Urinary bladder (tissue), 4 donors: ENCODE results near the gene PGAP6. TPM values are rescaled to one million over a fixed set of nuclear protein-coding genes. Genes with fewer than 3 reads are reported as not detected.
"Not testable (repeated sequence)": the region's sequence is repeated elsewhere in the genome, so short reads cannot be mapped to it uniquely, and the experiment has no call there.

Source experiments
- DNase-seq: peaks from one replicate; pipeline ENCODE4 v3.0.0-alpha.2; 2015; ENCODE audit errors: extremely low spot score
- H3K27ac ChIP-seq: one replicate; pipeline ENCODE4 v1.5.1; 2013; ENCODE audit warnings: low read depth, mild to moderate bottlenecking, moderate library complexity
- H3K36me3 ChIP-seq: one replicate; pipeline ENCODE4 v1.6.1; 2013; ENCODE audit warnings: mild to moderate bottlenecking, moderate library complexity; ENCODE audit not compliant: insufficient read depth
- H3K4me1 ChIP-seq: one replicate; pipeline ENCODE4 v1.6.1; 2013; ENCODE audit warnings: mild to moderate bottlenecking, moderate library complexity; ENCODE audit not compliant: insufficient read depth
- H3K4me3 ChIP-seq: one replicate; pipeline ENCODE4 v1.5.1; 2013; ENCODE audit warnings: low read depth, low read length
- WGBS: extraction: QIAGEN DNeasy Blood & Tissue Kit; methylation state at CpG from one replicate; pipeline ENCODE4 v1.1.7; 2013; 5-methylcytosine and 5-hydroxymethylcytosine counted together
- polyA plus RNA-seq: library from polyadenylated mRNA; stranded (reverse); fragments of 200-250 nt; gene quantifications from one replicate; pipeline ENCODE4 v1.2.3, GENCODE V29; 2013
- total RNA-seq: library from RNA; depleted of rRNA; stranded (reverse); fragments of >200 nt; gene quantifications from one replicate; pipeline ENCODE4 v1.2.3, GENCODE V29; 2014
- donor health status: healthy with polysubstance abuse.
- donor health status: healthy.

PGAP6 gene
- total and polyA plus RNA-seq, 2 donors: 15.9 to 53.8 TPM

- no peak for DNase-seq
- Histone ChIP-seq H3K4me1 (no peaks in the 10 kb centered on the region), H3K36me3 (no peaks in the 10 kb centered on the region), H3K27ac (no peak overlapping the region), H3K4me3 (no peak overlapping the region)
- 84% methylated on average over 10 of the region's 10 CpGs for WGBS
Measured at GRCh38 chr16:337437-337836, 44.3 kb downstream of the PGAP6 start.

DNA sequence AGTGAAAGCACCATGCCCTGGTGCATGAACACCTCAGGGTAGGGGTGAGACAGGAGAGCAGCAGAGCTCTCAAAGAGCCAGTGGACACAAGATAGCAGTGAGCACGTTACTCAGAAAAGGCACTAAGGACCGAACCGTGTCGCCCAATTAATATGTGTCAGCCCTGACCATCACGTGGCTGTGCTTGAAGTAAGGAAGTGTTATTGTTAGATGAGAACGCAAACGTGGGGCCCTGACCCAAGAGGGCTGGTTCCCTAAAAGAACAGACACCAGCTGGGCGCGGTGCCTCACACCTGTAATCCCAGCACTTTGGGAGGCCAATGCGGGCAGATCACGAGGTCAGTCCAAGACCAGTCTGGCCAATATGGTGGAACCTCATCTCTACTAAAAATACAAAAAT lies 45.5 kb downstream of the PGAP6 start:
- Histone ChIP-seq H3K36me3 (no peaks in the 10 kb centered on the region), H3K27ac (no peak overlapping the region), H3K4me1 (no peaks in the 10 kb centered on the region), H3K4me3 (no peak overlapping the region)
- 94% methylated on average over 11 of the region's 11 CpGs for WGBS
- DNase-seq: no peak

DNA sequence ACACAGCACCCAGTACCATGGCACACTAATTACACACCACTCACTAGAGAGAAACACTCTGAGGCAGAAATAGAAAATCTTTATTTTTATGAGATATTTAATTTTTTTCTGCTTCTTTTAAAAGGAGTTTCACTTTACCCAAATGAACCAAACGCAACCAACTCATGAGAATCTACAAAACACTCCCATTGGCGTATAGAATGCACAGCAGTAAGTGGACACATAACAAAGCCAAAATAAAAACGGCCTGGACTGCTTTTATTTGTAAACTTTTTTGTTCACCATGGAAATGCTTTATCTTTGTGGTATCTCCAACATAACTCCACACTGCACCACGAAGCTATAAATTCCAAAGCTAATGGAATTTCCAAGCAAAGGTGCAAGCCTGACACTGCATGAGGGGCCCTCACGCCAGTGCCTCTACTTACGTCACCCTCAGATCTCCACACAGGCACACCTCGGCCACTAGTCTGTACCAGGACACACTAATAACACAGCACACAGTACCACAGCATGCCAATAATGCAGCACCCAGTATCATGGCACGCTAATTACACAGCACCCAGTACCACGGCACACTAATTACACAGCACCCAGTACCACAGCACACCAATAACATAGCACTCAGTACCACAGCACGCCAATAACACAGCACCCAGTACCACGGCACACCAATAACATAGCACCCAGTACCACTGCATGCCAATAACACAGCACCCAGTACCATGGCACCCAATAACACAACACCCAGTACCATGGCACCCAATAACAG lies 46.7 kb downstream of the PGAP6 start:
- not testable (repeated sequence) for H3K27ac ChIP-seq, H3K36me3 ChIP-seq, H3K4me1 ChIP-seq, DNase-seq, H3K4me3 ChIP-seq
- WGBS: 72% methylated on average over 11 of the region's 11 CpGs

DNA sequence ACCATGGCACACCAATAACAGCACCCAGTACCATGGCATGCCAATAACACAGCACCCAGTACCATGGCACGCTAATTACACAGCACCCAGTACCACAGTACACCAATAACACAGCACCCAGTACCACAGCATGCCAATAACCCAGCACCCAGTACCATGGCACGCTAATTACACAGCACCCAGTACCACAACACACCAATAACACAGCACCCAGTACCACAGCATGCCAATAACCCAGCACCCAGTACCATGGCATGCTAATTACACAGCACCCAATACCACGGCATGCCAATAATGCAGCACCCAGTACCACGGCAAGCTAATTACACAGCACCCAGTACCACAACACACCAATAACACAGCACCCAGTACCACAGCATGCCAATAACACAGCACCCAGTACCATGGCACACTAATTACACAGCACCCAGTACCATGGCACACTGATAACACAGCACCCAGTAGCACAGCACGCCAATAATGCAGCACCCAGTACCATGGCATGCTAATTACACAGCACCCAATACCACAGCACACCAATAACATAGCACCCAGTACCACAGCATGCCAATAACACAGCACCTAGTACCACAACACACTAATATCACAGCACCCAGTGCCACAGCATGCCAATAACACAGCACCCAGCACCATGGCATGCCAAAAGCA lies 47.5 kb downstream of the PGAP6 start:
- not testable (repeated sequence) for H3K4me3 ChIP-seq, H3K4me1 ChIP-seq, DNase-seq, H3K27ac ChIP-seq, H3K36me3 ChIP-seq
- WGBS: 98% methylated on average over 5 of the region's 5 CpGs

- Histone ChIP-seq H3K4me1 (no peaks in the 10 kb centered on the region), H3K4me3 (no peak overlapping the region), H3K36me3 (no peaks in the 10 kb centered on the region), H3K27ac (no peak overlapping the region)
- no peak for DNase-seq
- 69% methylated on average over 6 of the region's 6 CpGs for WGBS
Measured at GRCh38 chr16:333406-334094, 48.2 kb downstream of the PGAP6 start.

DNA sequence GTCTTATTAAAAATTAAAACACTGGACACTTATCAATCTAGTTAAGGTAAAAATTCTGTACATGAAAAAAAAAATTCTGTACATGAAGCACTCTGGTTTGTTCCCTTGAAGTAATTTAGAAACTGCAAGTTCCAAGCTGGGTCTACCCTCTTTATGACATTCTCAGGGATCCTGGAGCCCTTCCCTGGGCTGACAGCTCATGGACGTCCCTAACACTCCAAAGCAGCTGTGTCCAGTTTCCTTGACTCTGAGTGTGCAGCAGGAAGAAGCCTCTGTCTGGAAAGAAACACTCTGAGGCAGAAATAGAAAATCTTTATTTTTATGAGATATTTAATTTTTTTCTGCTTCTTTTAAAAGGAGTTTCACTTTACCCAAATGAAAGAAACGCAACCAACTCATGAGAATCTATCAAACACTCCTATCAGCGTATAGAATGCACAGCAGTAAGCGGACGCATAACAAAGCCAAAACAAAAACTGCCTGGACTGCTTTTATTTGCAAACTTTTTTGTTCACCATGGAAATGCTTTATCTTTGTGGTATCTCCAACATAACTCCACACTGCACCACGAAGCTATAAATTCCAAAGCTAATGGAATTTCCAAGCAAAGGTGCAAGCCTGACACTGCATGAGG lies 50.5 kb downstream of the PGAP6 start:
- H3K4me3 ChIP-seq, H3K4me1 ChIP-seq, H3K36me3 ChIP-seq, H3K27ac ChIP-seq: not testable (repeated sequence)
- 40% methylated on average over 6 of the region's 6 CpGs for WGBS
- DNase-seq: peak; percentile 42

- WGBS: 56% methylated on average over 2 of the region's 2 CpGs
- no peak overlapping the region for H3K4me3 ChIP-seq
- DNase-seq: no peak
- no peaks in the 10 kb centered on the region for H3K4me1 ChIP-seq
- no peak overlapping the region for H3K27ac ChIP-seq
- no peaks in the 10 kb centered on the region for H3K36me3 ChIP-seq
Measured at GRCh38 chr16:330741-331140, 51.0 kb downstream of the PGAP6 start.

DNA sequence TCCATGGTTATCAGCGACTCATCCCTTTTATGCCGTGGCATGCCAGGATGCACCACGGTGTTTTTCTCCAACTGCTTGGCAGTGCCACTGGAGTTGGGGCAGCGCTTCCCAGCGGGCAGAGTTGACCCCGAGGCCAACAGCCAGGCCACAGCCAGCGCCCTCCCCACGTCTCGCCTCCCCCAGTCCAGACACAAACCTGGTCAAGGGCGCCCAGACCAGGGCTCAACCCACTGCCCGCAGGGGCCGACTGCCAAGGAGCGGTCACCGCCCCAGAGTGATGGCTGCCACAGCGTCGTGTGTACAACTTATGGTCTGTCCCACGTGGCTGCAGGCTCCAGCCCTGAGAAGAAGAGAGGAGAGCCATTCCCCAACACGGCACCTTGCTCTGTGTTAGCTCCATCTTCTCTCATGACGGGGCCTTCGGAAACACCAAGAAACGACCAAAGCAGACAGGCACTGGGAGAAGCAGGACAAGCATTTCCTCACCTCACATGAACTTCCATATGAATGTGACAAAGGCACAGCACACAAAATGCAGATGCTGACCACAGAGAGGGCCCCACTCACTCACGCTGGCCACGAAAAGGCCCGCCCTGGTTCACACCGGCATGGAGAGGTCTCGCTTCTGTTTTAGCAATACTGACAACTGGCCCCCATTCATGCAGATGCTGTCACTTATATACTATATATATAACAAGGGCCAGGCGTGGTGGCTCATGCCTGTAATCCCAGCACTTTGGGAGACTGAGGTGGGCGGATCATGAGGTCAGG lies 56.2 kb downstream of the PGAP6 start:
- Histone ChIP-seq H3K36me3 (no peaks in the 10 kb centered on the region), H3K4me3 (no peak overlapping the region), H3K27ac (no peak overlapping the region), H3K4me1 (no peaks in the 10 kb centered on the region)
- WGBS: 90% methylated on average over 28 of the region's 28 CpGs
- DNase-seq: no peak

GRCh38 chr16:324451-325334 lies 57.1 kb downstream of the PGAP6 start:
- Histone ChIP-seq H3K27ac (no peak overlapping the region), H3K4me3 (no peak overlapping the region), H3K4me1 (no peaks in the 10 kb centered on the region), H3K36me3 (no peaks in the 10 kb centered on the region)
- 64% methylated on average over 55 of the region's 55 CpGs for WGBS
- no peak for DNase-seq

DNA sequence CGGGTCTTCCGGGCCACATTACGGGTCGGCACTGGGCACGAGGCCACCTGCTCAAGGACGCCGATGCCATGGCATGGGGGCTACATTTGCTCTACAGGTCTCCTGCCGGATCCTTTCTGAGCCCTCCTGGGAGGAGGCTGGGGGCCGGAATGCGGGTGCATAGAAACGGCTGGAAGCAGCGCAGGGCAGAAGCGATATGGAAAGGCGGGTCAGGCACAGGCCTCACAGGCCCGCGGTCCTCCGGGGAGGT lies 57.7 kb downstream of the PGAP6 start:
- 90% methylated on average over 17 of the region's 17 CpGs for WGBS
- H3K4me3 ChIP-seq: no peak overlapping the region
- H3K36me3 ChIP-seq: no peaks in the 10 kb centered on the region
- DNase-seq: no peak
- H3K4me1 ChIP-seq: no peaks in the 10 kb centered on the region
- H3K27ac ChIP-seq: no peak overlapping the region

- Histone ChIP-seq H3K4me1 (no peaks in the 10 kb centered on the region), H3K4me3 (no peak overlapping the region), H3K36me3 (no peaks in the 10 kb centered on the region), H3K27ac (no peak overlapping the region)
- 91% methylated on average over 13 of the region's 13 CpGs for WGBS
- DNase-seq: no peak
Measured at GRCh38 chr16:322476-323143, 59.2 kb downstream of the PGAP6 start.

DNA sequence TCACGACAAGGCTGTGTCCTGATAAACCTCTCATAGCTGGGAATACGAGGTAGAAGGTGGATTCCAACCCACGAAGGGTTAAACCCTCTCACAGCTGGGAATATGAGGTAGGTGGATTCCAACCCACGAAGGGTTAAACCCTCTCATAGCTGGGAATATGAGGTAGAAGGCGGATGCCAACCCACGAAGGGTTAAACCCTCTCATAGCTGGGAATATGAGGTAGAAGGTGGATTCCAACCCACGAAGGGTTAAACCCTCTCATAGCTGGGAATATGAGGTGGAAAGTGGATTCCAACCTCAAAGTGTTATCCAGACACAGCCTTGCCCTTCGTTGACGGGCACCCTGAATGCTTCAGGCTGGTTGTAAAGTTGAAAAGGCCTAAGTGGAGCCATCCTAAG lies 60.2 kb downstream of the PGAP6 start:
- Histone ChIP-seq H3K4me3 (no peak overlapping the region), H3K4me1 (no peaks in the 10 kb centered on the region), H3K36me3 (no peaks in the 10 kb centered on the region), H3K27ac (no peak overlapping the region)
- WGBS: 65% methylated on average over 9 of the region's 9 CpGs
- no peak for DNase-seq
